EL (cell line): ENCODE measurements around the gene IQSEC3.
"Not testable (repeated sequence)": the region's sequence is repeated elsewhere in the genome, so short reads cannot be mapped to it uniquely, and the experiment has no call there.

ENCODE experiments used
- DNase-seq: peaks from one replicate; pipeline ENCODE4 v3.0.0-alpha.2; 2016

Gene IQSEC3

DNA sequence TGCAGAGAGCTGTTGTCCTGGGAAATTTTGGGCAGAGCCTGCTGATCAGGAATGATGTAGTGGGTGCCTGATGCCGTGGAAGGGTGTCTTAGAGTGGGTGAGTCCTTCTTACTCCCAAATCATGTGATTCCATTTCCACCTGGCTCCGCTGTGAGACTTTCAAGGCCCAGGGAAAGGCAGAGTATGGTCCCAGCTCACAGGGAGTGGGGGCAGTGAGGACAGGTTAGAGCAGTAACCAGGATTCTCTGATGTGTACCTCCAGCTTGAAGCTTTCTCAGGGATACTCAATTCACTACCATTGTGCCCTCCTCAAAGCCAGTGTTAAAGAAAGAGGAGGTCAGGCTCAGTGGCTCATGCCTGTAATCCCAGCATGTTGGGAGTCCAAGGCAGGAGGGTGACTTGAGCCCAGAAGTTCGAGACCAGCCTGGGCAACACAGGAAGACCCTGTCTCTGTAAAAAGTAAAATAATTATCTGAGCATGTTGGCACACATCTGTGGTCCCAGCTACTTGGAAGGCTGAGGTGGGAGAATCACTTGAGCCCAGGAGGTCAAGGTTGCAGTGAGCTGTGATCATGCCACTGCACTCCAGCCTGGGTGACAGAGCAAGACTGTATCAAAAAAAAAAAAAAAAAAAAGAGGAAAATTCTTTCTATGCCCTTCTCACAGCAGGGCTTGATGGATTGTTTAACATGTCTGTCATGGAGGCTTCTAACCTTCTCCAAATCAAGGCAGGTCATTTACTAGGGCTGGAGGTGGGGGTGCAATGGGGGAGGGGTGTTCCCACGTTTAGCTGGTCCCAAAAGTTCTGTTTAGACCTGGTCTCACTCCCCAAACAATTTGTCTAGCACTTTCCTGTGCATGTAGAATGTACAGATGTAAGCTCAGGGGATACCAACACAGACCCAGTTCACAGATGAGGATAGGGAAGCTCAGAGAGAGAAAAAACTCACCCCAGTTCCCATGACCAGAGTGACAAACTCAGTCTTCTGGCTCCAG is 12.5 kb upstream of the IQSEC3 start:
- no peak for DNase-seq

DNA sequence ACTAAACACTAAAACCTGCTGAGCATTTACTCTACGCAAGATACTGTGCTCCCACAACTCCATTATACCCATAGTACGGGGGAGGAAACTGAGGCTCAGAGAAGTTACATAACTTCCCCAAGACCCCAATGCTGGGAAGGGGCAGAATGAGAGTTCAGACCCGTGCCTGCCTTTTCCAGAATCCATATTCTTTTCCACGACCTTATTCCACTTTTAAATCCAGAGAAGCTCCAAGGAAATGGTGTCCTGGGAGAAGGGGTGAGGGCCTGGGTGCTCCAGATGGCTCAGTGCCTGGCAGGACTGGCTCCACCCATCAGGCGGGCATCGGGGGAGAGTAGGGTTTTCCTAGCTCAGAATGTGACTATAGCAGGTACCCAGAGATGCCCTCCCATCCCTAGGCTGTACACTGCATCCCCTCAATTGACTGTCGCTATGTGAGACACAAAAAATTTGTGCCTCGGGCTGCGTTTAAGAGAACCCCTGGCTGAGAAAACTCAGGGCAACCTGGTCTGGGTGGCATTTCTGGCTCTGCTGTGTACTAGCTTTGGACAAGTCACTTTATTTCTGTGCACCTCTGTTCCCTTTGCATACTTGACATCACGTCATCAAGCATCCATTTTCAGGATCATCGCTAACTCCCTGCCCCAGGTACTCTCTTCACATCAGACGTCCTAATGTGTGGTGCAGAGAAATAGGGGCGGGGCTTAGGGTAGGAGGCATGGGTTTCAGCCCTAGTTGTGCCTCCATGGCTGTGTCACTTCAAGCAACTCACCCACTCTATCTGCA is 11.6 kb upstream of the IQSEC3 start:
- peak; percentile 2 for DNase-seq

DNA sequence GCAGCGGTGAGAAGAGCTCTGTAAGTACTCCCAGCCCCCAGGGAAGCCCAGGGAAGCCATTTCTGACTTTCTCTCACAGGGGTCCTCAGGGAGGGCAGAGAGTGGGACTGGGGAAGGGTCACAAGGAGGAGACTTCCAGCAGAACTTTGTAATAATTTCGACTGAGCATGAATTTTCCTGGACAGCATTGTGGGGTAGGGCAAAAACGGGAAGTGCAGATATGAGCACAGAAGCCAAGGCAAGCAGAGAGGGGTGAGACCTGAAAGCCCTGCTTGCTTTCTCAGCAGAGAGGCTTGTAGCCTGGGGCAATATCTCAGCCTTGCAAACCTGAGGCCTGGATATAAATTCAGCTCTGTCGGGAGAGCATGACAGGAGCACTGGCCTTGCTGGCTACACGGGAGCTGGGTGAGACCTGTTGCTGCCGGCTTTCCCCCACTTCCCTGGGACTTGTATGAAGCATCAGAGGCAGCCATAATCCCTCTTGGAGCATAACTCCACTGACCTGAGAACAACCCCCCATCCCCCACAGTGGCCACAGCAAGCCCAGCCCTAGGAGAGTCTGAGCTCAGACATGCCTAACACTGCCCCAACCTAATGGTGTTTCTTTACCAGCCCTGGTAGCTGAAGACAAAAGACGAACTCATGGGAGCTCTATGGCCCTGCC is 9.8 kb upstream of the IQSEC3 start:
- DNase-seq, result no peak

DNA sequence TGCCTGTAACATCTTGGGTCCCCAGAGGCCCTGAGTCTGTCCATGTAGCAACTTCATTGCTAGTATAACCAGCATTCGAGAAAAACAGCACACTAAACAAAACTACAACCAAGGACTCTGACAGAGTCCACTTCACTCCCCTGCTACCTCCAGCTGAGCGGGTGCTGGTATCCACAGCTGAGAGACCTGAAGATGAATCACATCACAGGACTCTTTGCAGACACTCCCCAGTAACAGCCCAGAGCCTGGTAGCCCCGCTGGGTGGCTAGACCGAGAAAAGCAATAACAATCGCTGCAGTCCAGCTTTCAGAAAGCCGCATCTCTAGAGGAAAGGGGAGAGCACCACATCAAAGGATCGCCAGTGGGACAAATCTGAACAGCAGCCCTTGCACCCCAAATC is 9.0 kb upstream of the IQSEC3 start:
- DNase-seq, result no peak

DNA sequence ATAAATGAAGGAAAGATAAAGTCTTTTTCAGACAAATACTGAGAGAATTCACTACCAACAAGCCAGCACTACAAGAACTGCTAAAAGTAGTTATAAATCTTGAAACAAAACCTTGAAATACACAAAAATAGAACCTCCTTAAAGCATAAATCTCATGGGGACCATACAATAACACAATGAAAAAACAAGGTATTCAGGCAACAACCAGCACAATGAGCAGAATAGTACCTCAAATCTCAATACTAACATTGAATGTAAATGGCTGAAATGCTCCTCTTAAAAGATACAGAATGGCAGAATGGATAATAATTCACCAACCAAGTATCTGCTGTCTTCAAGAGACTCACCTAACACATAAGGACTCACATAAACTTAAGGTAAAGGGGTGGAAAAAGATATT is 7.7 kb upstream of the IQSEC3 start:
- no peak for DNase-seq

DNA sequence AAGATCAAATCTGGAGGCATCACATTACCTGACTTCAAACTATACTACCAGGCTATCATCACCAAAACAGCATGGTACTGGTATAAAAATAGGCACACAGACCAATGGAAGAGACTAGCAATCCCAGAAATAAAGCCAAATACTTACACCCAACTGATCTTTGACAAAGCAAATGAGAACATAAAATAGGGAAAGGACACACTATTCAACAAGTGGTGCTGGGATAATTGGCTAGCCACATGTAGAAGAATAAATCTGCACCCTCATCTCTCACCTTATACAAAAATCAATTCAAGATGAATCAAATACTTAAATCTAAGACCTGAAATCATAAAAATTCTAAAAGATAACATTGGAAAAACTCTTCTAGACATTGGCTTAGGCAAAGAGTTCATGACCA is 4.7 kb upstream of the IQSEC3 start:
- DNase-seq, result not testable (repeated sequence)

DNA sequence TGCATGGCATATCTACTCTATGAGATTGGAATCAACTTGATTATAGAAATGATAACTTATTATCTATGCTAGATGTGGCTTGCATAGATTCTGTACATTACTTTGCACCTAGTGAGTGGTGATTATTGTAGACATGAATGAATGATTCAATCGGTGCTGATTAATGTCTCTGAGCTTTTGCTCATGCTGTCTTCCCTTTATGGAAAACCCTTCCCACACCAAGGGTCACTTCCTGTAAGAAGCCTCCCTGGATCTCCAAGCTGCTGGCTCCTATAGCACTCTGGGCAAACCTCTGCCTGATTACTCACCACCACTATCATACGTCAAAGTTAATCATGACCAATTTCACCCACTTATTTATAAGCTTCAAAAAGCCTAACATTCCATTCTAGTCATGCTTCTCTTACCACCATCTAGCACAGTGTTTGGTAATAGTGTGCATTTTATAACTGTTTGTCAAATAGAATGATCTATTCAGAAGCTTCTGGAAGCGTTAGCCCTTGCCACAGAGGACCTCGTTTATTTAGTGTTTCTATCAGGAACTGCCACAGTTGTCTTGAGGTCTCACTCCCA is 990 bp upstream of the IQSEC3 start:
- peak; percentile 44 for DNase-seq

DNA sequence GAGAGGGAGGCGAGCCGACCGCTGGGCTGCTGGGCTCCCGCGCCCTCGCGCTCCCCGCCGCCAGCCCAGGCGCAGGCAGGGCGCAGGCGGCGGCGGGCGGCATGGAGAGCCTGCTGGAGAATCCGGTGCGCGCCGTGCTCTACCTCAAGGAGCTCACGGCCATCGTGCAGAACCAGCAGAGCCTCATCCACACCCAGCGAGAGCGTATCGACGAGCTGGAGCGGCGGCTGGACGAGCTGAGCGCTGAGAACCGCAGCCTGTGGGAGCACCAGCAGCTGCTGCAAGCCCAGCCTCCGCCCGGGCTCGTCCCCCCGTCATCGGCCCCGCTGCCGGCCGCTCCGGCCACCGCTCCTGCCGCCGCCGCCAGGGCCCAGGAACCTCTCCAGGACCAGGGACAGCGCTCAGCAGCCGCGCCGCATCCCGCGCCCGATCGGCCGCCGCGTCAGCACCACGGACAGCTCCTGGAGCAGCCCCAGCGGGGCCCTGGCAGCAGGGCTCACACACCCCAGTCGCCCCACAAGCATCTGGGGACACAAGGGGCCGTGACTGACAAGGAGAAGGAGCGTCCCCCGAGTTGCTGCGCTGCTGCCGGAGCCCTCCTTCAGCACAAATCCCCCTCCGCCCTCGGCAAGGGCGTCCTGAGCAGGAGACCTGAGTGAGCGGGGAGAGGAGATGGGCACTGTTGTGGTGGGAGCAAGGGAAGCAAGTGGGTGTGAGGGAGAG is 376 bp downstream of the IQSEC3 start:
- DNase-seq, result not testable (repeated sequence)

DNA sequence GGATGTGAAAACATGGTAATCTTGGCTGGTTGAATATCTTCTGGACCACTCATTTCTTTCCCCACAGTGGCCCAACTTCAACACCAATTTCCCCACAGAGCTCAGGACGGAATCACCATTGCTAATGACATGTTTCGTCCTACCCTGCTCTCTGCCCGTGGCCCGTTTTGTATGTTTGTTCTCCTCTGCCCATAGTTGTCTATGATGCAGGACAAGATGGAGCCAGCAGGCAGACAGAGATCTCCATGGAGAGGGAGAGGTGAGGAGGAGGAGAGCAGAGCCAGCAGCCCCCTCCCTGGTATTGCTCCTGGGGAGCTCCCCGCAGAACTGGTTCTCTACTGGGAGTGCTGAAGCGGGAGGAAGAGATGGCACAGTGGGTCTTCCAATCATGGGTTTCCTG is 3.1 kb downstream of the IQSEC3 start:
- not testable (repeated sequence) for DNase-seq

DNA sequence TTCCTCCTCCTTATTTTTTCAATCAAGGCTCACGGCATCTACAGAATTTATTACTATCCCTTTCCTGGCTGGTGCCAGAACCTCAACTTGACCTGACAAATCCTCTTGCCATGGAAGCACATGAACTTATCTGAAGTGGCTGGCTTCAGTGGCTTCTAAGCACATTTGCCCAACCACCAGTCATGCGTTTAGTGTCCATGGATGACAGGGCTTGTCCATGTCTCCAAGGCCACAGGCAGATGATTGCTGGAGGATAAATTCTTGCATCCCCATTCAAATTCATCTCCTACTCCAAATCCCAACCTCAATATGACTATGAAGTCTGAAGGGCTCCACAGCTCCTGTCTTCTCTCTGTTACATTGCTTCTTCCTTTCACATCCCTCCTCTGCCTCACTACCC is 4.0 kb downstream of the IQSEC3 start:
- DNase-seq, result not testable (repeated sequence)

DNA sequence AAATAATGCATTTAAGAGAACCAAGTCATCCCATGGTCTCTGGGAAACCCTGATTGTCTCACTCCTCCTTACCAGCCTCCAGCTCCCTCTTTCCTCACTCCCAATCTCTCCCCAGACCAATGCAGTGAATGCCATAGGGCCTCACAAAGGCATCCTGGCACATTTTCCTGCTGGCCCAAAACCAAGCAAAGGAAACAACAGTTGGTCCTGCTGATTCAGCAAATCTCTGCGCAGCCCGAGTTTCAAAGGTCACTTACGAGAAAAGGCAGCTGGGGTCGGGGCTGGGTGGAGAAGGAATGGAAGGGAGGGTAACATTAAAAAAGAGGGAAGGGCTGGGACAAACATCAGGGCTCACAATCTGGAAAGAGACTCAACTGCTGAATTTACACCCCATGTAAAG is 5.5 kb downstream of the IQSEC3 start:
- not testable (repeated sequence) for DNase-seq

DNA sequence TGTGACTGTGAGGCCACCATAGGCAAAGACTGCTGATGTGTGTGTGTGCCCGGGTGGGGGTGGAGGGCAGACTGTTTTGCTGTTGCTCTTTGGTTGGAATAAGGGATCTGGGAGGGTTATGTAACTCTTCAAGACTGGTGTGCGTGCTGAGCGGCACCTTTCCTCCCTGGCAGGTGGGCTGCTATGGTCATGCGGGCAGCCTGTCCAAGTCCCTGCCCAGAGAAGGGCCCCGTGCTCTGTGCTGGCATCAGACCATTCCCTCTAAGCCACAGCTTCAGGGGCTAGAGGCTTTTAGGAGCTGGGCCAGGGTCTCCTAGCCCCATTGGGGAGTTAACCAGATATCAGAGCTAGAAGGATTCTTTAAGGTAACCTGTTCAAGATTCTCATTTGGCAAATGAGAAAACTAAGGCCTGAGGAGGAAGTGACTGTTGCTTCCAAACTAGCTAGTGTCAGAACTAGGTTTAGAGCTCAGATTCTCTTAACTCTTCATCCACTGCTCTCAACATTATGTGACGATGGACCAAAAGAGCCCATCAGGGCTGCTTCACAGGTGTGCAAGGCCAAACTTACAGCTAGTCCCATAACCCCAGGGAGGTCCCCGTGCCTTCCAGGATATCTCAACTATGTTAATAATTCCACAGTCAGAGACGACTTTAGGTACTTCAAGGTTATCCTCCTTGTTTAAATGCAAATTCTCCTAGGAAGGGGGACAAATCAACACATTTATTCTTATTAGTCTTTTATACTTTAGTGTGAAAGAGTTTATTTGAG is 8.0 kb downstream of the IQSEC3 start:
- DNase-seq, result not testable (repeated sequence)

DNA sequence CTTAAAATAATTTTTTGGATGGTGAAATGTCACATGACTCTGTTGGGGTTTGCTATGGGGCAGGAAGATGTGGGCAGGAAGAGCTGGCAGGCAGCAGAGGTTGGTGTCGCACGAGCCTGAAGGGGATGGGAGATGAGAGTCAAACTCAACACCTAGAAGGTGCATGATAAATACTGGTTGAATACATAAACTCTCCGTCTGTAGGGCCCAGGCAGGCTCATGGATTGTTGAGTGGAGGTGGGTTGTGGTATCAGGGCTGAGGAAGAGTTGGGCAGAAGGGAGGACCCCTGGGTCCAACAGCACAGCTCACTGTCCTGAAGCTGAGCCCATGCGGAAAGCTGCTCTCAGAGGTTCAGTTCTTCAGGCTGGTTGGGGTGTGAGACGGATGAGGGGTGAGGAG is 9.0 kb downstream of the IQSEC3 start:
- DNase-seq, result not testable (repeated sequence)

DNA sequence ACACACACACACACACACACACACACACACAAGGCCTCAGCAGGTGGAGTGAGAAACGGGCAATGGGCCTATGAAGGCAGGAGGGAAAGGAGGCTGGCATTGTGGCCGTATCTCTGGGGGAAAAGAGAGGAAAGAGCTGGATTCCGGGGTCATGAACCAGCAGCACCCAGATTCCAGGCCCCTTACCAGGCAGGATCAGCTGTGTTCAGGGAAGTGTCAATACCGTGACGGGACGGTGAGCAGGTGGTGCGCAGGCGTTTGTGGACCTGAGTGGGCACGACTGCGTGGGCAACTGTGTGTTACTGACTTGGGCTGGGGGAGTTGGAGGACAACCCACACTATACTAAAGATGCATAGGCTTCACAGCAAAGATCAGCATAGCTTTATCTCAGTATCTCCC is 9.5 kb downstream of the IQSEC3 start:
- not testable (repeated sequence) for DNase-seq

DNA sequence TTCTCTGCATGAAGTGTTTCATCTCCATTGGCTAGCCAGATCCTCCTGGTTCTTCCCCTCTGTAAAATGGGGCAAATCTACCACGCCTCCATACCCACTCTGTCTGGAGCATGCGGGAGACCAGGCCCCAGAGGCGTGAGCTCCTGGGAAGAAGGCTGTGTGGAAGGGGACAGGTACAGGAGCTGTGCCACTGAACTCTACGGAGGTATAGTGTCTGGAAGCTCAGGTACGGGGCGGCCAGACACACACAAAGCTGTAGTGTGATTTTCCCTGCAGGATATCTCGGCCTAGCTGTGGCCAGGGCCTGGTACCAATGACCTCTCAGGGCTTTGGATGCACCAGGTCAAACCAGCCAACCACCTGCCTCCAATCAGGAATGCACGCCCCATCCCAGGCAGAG is 10.0 kb downstream of the IQSEC3 start:
- not testable (repeated sequence) for DNase-seq

DNA sequence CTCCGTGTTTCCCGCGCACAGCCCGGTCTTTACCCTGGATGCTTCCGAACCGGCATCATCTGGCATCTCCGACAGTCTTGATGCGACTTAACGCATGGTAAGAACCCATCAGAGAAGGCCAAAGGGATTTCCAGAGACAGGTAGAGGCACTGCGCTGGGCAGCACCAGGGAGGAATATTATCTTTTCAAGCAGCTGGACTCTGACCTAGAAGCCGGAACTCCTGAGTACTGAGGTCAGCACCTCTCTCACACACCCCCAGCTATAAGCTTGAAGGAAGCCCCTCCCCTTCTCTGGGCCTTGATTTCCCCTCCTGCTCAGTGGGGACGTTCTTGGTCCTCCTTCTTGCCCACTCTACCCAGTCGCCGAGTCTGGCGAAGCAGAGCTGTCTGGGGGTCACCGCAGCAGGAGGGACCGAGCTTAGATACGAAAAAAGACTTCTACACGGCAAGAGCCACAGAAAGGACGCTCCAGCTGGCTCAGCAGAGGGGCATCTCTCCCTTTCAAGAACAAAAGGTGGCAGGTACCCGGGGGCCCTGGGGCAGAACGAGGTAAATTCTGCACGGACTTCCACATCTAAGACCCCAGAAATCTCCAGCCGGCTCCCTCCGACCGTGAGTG is 10.6 kb downstream of the IQSEC3 start:
- DNase-seq, result not testable (repeated sequence)

DNA sequence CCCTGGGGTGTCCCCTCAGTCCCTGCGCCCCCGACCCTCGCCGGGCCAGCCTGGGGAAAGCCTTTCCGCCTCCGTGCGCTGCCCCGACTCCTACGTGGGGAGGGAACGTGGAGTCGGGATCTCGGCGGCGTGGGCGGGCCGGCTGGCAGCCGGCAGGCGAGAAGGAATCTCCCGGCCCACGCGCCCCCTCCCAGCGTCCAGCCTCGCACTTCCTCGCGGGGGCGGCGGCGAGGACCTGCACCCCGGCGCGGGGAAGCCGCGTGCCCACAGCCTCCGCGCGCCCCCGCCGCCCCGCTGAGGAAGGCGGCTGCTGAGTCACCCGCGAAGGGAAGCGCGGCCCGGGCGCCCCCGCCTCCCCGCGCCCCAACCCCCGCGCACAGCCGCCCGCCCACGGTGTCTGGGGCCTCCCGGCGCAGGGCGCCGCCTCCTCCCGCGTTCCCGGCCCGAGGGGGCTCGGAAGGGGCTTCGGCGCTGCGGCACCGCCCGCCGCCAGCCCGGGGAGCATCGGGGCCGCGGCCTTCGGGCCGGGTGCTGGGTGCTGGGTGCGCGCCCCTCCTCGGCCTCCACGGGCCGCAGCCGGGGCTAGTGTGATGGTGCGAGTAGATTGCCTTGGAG is 11.3 kb downstream of the IQSEC3 start:
- not testable (repeated sequence) for DNase-seq

DNA sequence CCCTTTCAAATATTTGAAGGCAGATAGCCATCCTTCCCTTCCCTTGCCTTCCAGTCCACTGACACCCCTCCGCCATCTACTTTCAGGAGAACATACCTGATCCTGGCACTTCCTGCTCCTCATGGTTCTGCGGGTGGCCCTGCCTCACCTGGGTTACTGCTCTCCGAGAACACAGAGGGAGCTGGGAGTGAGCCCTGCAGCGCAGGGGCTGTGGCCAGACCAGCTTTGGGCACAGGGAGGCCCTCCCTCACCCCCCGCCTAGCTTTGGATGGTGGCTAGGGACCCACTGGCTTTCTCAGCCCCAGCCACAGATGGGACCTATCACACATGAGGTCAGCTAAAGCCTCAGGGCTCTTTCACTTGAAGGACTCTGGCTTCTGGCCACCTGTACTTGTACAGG is 12.4 kb downstream of the IQSEC3 start:
- DNase-seq, result no peak

DNA sequence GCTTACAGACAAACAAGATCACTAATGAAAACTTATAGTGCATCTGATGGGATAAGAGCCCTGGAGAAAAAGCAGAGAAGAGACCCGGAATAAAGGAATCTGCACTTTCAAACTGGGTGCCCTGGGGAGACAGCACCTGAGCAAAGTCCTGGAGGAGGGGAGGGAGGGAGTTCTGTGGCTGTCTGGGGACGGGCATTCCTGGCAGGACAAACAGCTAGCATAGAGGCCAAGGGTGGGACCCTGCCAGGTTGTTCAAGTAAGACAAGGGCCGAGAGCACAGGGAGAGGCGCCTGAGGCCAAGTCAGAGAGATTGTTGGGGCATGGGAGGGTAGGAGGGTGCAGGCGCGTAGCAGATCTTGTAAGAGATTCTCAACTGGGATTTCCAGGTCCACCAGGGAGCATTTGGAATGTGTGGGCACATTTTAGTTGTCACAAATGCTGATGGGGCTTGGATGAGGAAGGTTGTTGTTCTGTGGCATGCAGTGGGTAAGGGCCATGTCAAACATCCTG is 14.2 kb downstream of the IQSEC3 start:
- no peak for DNase-seq

DNA sequence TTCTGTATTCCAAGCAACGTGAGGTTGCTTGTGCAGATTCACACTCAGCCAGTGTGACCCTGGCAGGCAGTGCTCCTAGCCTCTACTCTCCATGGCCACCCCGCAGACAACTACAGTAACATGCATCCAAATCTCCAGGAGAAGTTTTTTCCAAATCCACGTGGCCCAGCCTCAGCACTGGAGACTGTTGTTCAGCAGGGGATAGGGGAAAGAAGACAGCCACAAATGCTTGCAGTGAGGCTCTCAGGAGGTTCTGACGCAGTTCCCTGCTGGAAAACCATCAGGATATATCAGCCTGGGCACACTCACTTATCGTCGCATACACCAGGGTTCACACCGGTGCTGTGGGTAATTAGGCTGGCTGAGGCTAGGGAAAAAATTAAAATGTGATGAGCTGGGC is 16.2 kb downstream of the IQSEC3 start:
- no peak for DNase-seq
